ENCODE measurements around the gene GOLGA1. TPM values are rescaled to one million over a fixed set of nuclear protein-coding genes. Genes with fewer than 3 reads are reported as not detected.
A peak's percentile ranks its signal among the peaks of the same experiment; 100 is the strongest.

The GOLGA1 gene
- total and polyA plus RNA-seq, 9 of the 15 experiments (the other 6 are each of a cell fraction or from before 2014, with no cell fraction given) = 2.9 to 15.9 (median 8.5) TPM

- TF ChIP-seq ZNF444 (CRISPR knock-in tag; IDR thresholded peaks at IDR 0.05) (no peak), ELF4 (CRISPR knock-in tag; IDR thresholded peaks at IDR 0.05) (no peak), CBFA2T2 (conservative IDR thresholded peaks at IDR 0.05) (no peak), TRIM28 (IDR thresholded peaks at IDR 0.05) (no peak), EP300 (IDR thresholded peaks at IDR 0.05; ENCODE audit: low read length) (no peak; the same call in 1 of the 2 replicates), SIN3B (IDR thresholded peaks at IDR 0.05; ENCODE audit: low read depth) (no peak), SIN3A (IDR thresholded peaks at IDR 0.05; ENCODE audit: borderline replicate concordance in 2 of 2, control insufficient read depth in 1 of 2, low read depth in 2 of 2, low read length in 2 of 2) (peak; percentile 94 to 95; a peak in 3 of 4 replicates), BACH1 (tag; IDR thresholded peaks at IDR 0.05) (no peak), FOXA3 (CRISPR knock-in tag; conservative IDR thresholded peaks at IDR 0.05 in 1 of 2, IDR thresholded peaks at IDR 0.05 in 1 of 2) (peak in 1 of 2 experiments; percentile 40; a peak in 1 of 4 replicates), FOXJ3 (CRISPR knock-in tag; IDR thresholded peaks at IDR 0.05) (no peak), RAD21 (CRISPR knock-in tag; conservative IDR thresholded peaks at IDR 0.05 in 1 of 2, IDR thresholded peaks at IDR 0.05 in 1 of 2) (no peak), POLR2AphosphoS5 (IDR thresholded peaks at IDR 0.05; ENCODE audit: control insufficient read depth, insufficient read depth, low read depth, low read length) (peak; percentile 93), ZNF75A (CRISPR knock-in tag; IDR thresholded peaks at IDR 0.05) (no peak), ZNF224 (CRISPR knock-in tag; IDR thresholded peaks at IDR 0.05) (no peak), SP1 (CRISPR knock-in tag; IDR thresholded peaks at IDR 0.05) (peak; percentile 100), TAL1 (IDR thresholded peaks at IDR 0.05) (no peak), MECOM (CRISPR knock-in tag; IDR thresholded peaks at IDR 0.05) (no peak), ELF1 (tag; IDR thresholded peaks at IDR 0.05) (peak; percentile 80), KLF10 (CRISPR knock-in tag; IDR thresholded peaks at IDR 0.05) (no peak), KDM1A (IDR thresholded peaks at IDR 0.05) (no peak), CBX3 (IDR thresholded peaks at IDR 0.05; ENCODE audit: borderline replicate concordance in 1 of 2, low read length in 2 of 2) (no peak), HDAC3 (IDR thresholded peaks at IDR 0.05; ENCODE audit: borderline replicate concordance, partially characterized antibody) (no peak), SIX5 (IDR thresholded peaks at IDR 0.05; ENCODE audit: borderline replicate concordance in 1 of 2, insufficient read depth in 1 of 2, low read depth in 1 of 2, low read length in 2 of 2) (peak; percentile 18 to 36; a peak in 2 of 4 replicates), NR2C1 (IDR thresholded peaks at IDR 0.05) (no peak), NR2C1 (tag; IDR thresholded peaks at IDR 0.05) (peak; percentile 99), CBFA2T3 (IDR thresholded peaks at IDR 0.05) (no peak), NELFE (IDR thresholded peaks at IDR 0.05; ENCODE audit: insufficient read depth, insufficient read length) (no peak), NONO (IDR thresholded peaks at IDR 0.05; ENCODE audit: low read depth in 2 of 2, low read length in 1 of 2) (peak in 1 of 2 experiments; percentile 89; a peak in 1 of 4 replicates)
- TF ChIP-seq, protein P1, sequence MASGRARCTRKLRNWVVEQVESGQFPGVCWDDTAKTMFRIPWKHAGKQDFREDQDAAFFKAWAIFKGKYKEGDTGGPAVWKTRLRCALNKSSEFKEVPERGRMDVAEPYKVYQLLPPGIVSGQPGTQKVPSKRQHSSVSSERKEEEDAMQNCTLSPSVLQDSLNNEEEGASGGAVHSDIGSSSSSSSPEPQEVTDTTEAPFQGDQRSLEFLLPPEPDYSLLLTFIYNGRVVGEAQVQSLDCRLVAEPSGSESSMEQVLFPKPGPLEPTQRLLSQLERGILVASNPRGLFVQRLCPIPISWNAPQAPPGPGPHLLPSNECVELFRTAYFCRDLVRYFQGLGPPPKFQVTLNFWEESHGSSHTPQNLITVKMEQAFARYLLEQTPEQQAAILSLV (tag; IDR thresholded peaks at IDR 0.05) = no peak
These were observed 79.3 kb downstream of the GOLGA1 start, which contains the start of the genes ARPC5L and RPL35 (continued) for GRCh38 chr9:124861342-124862229.
